GM10847 (cell line): ENCODE results near the gene ZNF692.

ENCODE experiments used
- POLR2A ChIP-seq: IDR thresholded peaks from 2 replicates; pipeline ENCODE4 v1.6.1; 2011; ENCODE audit not compliant: insufficient read length; ENCODE audit errors: extremely low read depth

Gene ZNF692

DNA sequence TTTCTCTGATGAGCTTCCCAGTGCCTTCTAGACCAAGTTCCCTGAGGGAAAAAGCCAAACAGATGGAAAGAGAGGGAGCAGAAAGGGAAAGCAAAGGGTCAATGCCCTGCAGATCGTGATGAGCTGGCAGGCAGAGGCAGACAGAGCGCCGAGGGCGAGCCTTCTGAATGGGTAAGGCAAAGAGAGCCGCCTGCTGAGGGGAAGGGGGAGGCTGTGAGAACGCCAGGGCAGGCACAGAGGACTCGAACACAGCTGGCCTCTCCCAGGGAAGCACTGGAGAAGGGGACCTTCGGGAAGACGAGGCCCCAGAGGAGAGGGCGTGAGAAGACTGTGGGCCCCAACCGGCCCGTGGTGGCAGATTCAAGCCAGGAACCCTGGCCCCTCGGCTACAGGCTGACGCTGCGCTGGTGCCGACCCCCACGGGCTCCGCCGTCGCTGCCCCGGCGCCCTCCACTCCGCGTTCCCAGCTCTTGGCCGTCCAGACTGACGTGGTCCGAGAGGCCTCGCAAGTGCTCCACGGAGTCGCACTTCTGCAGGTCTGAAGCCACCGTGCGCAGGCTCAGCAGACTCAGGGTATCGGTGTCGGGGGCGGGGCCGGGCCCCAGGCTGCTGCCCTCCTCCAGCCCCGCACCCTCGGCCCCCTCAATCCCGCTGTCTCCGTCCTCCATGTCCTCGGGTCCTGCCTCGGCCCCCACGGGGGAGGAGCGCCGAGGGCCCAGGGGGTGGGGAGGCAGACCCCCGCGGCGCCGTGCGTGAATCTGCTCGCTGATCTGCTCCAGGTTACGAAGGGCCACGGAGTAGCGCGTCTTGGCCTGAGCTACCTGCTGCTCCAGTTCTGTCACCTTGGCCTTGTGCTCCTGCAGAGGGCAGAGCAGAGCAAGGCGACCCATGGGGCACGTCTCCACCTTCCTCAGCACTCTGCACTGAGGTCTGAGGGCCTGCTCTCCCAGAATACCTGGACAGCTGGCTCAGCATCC, 47.1 kb downstream of the ZNF692 start:
- no peak for TF ChIP-seq POLR2A

DNA sequence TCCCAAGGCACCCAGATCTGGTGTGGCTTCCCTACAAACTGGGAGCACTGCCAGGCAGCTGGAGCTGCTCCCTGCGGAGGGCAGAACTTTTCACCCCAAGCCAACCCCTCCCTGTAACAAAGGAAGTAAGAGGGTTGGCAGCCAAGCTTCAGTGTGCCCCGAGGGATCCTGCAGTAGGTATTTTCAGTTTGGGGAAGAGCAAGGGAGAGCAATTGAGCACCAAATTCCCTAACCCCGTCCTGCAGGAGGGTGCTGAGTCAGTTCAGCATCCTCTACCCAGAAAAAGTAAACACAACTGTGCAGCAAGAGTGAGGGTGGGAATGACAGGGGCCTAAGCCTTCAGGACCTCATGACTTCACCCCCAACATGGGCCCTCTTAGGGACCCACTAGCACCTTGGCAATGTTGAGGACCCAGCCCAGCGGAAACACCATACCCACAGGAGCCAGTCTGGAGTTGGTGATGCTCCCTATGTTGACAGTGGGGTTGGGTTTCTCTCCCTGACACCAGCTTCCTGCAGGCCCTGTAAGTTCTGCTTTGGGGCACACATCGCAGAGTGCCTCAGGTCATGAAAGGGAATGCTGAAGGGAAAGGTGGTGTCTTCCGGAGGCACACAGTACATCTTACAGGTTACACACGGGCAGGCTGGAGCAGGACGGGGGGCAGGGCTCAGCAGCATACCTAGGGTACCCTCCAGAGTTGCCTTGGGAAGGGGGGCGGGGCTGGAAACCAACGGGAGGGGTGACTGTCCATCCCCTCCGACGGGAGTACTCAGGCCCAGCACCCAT, 48.0 kb downstream of the ZNF692 start:
- no peak for TF ChIP-seq POLR2A

DNA sequence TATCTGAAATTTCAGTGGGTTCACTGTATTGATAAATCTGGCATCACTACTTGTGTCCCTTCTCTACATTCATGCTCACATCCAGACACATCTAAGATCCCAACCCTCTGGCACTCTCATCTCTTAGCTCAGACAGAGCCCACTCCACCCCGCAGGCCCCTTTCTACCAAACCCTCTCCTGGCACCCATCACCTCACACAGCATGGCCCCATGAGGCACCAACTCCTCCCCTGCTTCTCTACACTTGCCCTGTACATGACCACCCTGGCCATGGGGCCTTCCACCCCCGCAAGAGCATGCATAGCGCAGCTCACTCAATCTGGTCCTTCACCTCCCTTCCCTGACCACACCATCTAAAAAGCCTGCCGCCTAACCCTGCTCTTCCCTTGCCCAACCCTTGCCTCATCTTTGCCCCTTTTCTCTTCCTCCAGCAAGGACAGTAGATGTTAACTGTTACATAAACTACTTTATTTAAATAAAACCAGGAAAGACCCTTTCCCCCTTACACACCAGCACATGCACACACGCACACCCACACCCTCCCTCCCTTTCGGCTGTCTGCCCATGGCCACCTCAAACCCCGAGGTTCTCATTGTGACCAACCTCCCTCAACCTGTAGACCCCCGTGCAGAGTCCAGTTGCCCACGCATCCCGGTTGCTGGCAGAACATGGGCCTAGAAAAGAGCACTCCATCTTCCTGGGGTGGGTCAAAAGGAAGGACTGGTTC, 48.7 kb downstream of the ZNF692 start:
- no peak for TF ChIP-seq POLR2A

DNA sequence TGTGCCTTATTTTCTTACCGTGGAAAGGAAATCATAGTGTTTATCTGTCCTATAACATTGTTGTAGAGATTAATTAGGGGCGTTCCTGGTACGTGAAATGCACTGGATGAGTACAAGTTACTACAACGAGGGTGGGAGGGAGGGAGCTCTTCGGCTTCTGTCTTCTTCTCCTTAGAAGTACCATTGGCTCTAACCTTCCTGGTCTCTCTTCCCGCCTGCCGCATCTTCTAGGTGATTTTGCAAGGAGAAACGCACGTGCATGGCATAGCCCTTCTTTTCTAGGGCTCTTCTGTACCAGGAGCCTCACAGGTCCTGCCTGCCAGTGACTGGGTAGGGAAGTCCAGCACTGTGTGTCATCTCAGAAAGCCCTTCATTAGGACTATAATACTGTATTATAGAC, 50.0 kb downstream of the ZNF692 start:
- no peak for TF ChIP-seq POLR2A

DNA sequence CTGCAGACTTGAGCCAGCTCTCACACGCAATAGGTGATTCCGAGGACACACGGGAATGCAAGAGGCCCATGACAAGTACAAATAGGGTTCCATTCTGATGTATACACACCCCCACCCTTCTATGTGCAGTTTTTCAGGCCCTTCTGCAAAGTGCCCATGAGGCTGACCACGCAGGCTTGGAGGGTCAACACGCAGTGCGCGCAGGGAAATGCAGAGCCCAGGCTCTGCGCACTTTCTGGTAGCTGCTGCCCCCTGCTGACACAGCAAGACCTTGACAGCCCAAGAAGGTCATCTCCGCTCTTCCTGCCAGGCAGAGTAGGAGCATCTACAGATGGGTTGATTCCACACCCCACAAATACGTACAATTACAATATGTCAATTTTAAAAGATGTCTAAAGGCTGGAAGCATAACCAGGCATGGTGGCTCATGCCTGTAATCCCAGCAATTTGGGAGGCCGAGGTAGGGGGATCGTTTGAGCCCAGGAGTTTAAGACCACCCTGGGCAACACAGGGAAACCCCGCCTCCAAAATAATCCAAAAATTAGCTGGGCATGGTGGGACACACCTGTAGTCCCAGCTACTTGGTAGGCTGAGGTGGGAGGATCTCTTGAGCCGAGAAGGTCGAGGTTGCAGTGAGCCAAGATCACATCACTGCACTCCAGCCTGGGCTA, 51.7 kb downstream of the ZNF692 start:
- TF ChIP-seq POLR2A: no peak

DNA sequence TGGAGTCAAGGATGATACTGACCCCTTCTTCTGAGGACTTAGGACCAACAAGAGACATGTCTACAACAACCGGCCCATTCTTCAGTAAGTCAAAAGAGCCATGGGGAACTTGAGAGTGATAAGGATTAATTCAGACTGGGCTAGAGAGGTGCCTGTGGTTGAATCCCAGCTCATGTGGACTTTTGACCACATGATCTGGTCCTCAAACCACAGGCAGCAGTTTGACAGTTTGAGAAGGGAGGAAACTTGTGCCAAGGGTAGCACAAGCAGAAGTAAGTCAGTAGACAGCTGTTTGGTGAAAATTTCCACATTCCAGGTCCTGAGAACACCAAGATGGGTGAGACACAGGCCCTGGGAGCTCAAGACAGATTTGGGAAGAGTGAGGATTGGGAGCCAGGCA, 53.0 kb downstream of the ZNF692 start:
- no peak for TF ChIP-seq POLR2A

DNA sequence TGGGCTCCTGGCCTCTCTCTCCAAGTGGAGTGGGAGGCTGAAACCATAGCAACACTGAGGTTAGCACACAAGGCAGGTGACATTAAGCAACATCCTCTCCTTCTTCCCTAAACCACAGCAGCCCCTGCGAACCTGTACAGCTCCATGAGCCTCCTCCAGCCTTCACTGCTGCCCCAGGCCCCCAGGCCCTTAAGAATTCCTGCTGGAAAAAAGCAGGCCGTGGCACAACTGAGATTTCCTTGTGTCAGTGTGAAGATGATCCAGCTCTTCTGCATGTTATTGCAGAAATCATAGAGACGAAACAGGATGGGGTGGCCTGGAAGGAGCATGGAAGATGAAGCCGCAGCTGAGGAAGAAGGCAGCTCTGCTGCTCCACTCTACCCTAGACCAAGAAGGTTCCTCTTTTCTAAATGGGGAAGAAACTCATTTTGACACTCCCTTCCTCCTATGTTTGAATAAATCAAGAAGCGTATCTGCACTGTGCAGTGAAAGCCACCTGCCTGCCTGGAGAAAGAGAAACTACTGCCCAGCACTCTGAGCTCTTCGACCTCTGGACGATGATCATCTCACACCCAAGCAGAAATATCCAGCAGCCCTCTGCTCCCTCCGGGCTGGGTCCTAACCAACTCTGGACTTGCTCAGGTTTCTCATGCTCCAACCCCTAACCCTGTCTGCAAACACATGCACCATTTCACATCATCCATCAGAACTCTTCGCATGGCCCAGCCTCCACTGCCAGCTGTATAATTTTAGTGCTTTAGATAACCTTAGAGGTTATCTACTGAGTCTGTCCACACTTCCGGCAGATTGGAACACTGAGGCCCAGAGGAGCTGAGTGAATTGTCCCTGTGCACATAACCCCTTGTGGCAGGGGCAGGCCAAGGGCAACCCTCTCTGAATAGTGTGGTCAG, 53.9 kb downstream of the ZNF692 start:
- TF ChIP-seq POLR2A: no peak

DNA sequence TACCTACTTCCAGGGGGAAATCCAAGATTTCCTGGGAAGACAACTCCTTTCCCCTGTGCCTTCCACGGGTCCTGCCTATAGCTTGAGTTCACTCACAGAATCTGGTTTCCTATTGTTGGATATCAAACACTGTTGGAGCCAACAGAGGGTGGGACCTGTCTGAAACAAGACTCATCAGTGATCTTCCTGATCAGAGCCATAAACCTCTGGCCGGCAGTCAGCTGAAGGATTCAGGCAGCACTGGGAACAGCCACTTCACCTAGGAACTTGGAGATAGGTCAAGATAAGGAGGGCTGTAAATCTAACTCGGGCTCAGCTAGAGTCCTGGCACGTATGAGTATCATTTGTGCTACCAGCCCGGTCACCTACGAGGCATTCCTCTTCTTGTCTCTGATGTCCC, 56.4 kb downstream of the ZNF692 start:
- no peak for TF ChIP-seq POLR2A

DNA sequence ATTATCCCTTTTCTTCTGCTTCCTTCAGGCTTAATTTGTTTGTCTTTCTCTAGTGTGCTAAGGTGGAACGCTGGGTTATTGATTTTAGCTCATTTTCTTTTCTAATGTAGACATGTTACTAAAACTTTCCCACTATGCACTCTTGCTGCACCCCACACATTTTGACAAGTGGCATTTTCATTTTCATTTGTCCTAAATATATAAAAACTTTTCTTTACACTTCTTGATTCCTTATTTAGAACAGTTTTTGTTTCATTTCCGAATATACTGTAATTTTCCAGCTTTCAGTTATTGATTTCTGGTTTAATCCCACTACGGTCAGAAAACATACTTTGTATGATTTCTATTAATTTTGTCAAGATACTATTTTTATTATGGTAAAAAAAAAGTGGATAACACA, 58.4 kb downstream of the ZNF692 start:
- TF ChIP-seq POLR2A: no peak
